Measurements from ENCODE around the gene ZNF334.

The ZNF334 gene

DNA sequence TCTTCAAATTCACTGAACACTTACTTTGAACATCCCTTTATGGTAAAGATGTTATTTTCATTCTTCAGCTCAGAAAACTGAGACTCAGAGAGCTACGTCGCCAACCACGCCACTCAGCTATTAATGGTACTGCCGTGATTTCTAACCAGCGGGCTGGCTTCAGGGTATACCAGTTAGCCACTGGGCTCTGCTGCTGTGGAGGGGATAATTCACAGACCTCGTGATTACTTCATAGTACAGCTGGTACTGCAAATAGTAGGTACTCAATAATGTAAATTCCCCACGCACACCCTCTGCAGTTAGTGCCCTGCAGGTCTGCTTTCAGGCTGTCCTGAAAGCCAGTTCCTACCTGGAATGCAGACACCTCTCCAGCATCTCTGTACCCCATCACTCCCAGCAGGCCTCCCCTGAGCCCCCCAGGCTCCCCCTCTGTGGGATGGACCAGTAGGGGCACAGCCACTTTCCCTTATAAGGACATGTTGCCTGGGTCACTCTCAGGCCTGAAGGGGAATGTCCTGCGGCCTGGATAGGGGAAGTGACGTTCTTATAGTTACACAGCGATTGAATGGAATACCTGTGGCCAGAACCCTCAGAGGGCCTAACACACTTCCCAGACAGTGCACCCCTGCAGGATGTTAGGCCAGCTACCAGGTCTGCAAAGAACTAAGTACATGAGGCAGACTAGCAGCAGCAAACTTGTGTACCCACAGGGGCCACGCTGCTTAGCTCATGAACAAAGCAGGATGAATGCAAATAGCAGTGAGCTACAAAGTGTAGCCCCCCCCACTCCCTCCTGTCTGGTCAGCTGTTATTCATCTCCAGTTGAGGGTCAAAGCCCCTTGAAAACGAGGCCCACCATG, 38.4 kb upstream of the ZNF334 start:
- no peaks in the 10 kb centered on the region for H3K27me3 ChIP-seq (ENCODE audit: insufficient read depth, low read length)
- H3K4me1 ChIP-seq (ENCODE audit: insufficient read depth, low read length) = peaks cover 29% of the 10 kb centered on the region
- H3K36me3 ChIP-seq (ENCODE audit: insufficient read depth, low read length) = no peaks in the 10 kb centered on the region
- H3K4me3 ChIP-seq (ENCODE audit: low read length) = no peak overlapping the region
- no peaks in the 10 kb centered on the region for H3K9me3 ChIP-seq (ENCODE audit: low read length)
- no peak overlapping the region for H2AFZ ChIP-seq (ENCODE audit: low read depth, low read length)

- no peaks in the 10 kb centered on the region for H3K36me3 ChIP-seq (ENCODE audit: insufficient read depth, low read length)
- H3K9me3 ChIP-seq (ENCODE audit: low read length) = no peaks in the 10 kb centered on the region
- no peak within 1 kb of the TSS for H3K4me3 ChIP-seq (ENCODE audit: low read length)
- H3K27me3 ChIP-seq (ENCODE audit: insufficient read depth, low read length) = no peaks in the 10 kb centered on the region
- peaks cover 29% of the 10 kb centered on the region for H3K4me1 ChIP-seq (ENCODE audit: insufficient read depth, low read length)
- H2AFZ ChIP-seq (ENCODE audit: low read depth, low read length) = no peak within 1 kb of the TSS
These were observed 37.1 kb upstream of the ZNF334 start, which contains the start of gene OCSTAMP for GRCh38 chr20:46550461-46550860. TSS of gene OCSTAMP (minus strand) at chr20:46550654. CDS start at chr20:46550560, 94 bp downstream.

DNA sequence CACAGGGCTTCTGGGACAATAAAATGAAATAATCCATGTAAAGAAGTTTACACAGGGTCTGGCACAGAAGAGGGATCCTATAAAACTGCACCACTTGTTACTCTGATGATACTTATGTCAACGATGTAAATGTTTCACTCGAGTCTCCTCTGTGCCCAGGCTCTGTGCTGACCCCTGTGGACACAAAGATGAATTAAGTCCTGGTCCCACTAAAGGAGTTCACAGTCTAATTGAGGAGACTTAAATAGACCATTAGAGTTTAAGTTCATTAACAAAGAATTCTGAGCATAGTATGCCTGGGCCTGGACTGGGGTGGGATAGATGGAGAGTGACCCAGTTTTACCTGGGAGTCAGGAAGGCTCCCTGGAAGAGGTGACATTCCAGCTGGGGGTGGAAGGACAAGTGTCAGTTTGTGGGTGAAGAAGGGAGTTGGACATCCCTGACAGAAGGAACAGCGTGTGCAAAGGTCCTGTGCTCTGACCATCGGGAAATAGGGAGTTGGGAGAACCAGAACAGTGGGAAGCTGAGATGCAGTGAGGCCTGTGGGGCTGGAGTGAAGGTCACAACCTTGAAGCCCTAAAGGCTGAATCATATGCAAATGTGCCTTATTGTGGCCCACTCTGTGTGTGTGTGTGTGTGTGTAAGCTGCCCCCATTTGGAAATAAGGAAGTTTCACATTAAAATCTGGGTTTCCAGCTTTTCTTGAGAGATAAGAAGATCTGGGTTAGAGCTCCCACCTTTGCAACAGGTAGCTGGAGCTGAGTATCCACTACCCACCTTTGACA, 36.0 kb upstream of the ZNF334 start:
- no peak overlapping the region for H3K4me3 ChIP-seq (ENCODE audit: low read length)
- H3K4me1 ChIP-seq (ENCODE audit: insufficient read depth, low read length) = peaks cover 21% of the 10 kb centered on the region
- H3K36me3 ChIP-seq (ENCODE audit: insufficient read depth, low read length) = no peaks in the 10 kb centered on the region
- no peak overlapping the region for H2AFZ ChIP-seq (ENCODE audit: low read depth, low read length)
- no peaks in the 10 kb centered on the region for H3K27me3 ChIP-seq (ENCODE audit: insufficient read depth, low read length)
- no peaks in the 10 kb centered on the region for H3K9me3 ChIP-seq (ENCODE audit: low read length)

DNA sequence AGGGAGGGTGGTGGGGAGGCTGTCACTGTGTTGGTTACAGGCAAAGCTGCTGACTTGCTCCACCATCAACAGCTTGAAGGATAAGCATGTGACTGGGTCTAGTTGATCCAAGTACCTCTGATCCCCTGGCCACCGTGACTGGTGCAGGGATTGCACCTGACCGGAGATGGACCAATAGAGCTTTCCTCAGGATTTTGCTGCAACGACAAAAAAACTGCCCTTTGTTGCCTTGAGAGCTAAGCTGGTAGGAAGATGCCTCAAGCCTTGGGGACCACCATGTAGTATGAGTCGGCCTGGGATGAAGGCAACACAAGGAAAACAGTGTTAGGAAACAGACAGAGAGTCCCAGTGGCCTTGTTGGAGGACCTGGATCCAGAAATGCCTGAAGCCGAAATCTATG, 35.3 kb upstream of the ZNF334 start:
- no peak overlapping the region for H2AFZ ChIP-seq (ENCODE audit: low read depth, low read length)
- H3K27me3 ChIP-seq (ENCODE audit: insufficient read depth, low read length) = no peaks in the 10 kb centered on the region
- H3K4me1 ChIP-seq (ENCODE audit: insufficient read depth, low read length) = peaks cover 17% of the 10 kb centered on the region
- H3K9me3 ChIP-seq (ENCODE audit: low read length) = no peaks in the 10 kb centered on the region
- no peaks in the 10 kb centered on the region for H3K36me3 ChIP-seq (ENCODE audit: insufficient read depth, low read length)
- H3K4me3 ChIP-seq (ENCODE audit: low read length) = no peak overlapping the region

- Histone ChIP-seq H3K36me3 (ENCODE audit: insufficient read depth, low read length) (no peaks in the 10 kb centered on the region), H3K27me3 (ENCODE audit: insufficient read depth, low read length) (no peaks in the 10 kb centered on the region), H2AFZ (ENCODE audit: low read depth, low read length) (no peak overlapping the region), H3K9me3 (ENCODE audit: low read length) (no peaks in the 10 kb centered on the region), H3K4me1 (ENCODE audit: insufficient read depth, low read length) (peaks cover 15% of the 10 kb centered on the region), H3K4me3 (ENCODE audit: low read length) (no peak overlapping the region)
These were observed 34.6 kb upstream of the ZNF334 start for GRCh38 chr20:46547995-46548394.

DNA sequence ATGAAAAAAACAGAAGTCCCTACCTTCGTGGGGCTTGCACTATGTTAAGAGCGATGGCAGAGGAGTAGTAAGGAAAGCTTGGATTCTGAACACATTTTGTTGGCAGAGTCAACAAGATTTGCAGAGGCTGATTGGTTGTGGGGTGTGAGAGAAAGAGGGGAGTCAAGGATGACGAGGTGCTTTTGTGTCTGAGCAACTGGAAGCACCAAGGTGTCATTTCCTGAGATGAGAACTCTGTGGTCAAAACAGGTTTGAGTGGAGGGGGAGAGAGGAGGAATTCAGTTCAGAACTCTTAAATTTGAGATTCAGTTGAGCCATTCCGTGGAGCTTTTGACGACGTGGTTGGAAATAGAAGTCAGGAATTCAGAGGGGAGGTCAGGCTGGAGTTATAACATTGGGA, 33.6 kb upstream of the ZNF334 start:
- Histone ChIP-seq H3K36me3 (ENCODE audit: insufficient read depth, low read length) (no peaks in the 10 kb centered on the region), H3K4me3 (ENCODE audit: low read length) (no peak overlapping the region), H3K27me3 (ENCODE audit: insufficient read depth, low read length) (no peaks in the 10 kb centered on the region), H2AFZ (ENCODE audit: low read depth, low read length) (no peak overlapping the region), H3K4me1 (ENCODE audit: insufficient read depth, low read length) (peaks cover 6% of the 10 kb centered on the region), H3K9me3 (ENCODE audit: low read length) (no peaks in the 10 kb centered on the region)

DNA sequence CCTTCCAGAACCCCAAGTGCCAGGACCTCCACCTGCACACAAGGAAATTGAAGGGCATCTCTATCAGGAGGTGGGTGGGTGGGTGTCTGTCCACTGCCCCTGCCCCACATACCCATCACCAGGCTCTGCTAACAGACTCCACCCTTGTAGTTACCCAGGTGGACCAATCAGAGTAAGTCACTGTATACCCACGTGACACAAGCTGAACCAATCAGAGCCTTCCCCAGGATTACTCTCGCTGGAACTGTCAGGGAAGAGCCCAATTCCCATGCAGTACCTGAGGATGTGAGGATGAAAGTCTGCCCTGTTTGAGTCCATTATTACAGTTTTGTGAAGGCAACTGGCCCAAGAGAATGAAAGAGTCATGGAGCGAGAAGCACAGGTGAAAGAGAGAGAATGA, 32.9 kb upstream of the ZNF334 start:
- no peaks in the 10 kb centered on the region for H3K27me3 ChIP-seq (ENCODE audit: insufficient read depth, low read length)
- no peak overlapping the region for H3K4me3 ChIP-seq (ENCODE audit: low read length)
- no peaks in the 10 kb centered on the region for H3K36me3 ChIP-seq (ENCODE audit: insufficient read depth, low read length)
- H3K4me1 ChIP-seq (ENCODE audit: insufficient read depth, low read length) = no peaks in the 10 kb centered on the region
- H3K9me3 ChIP-seq (ENCODE audit: low read length) = no peaks in the 10 kb centered on the region
- no peak overlapping the region for H2AFZ ChIP-seq (ENCODE audit: low read depth, low read length)

DNA sequence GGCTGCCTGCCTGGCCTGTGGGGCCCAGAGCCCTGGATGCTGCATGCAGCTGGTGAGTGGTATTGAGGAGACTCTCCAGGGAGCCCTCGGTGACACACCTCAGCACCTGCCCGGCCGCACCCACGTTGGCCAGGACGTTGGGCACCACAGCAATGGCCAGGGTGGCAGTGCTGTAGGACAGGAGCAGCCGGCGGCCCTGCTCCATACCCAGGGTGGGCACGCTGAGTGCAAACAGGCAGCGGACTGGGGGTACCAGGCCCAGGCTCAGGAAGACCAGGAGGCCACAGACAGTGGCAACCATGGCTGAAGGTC, 32.4 kb upstream of the ZNF334 start:
- no peaks in the 10 kb centered on the region for H3K36me3 ChIP-seq (ENCODE audit: insufficient read depth, low read length)
- H3K9me3 ChIP-seq (ENCODE audit: low read length) = no peaks in the 10 kb centered on the region
- H2AFZ ChIP-seq (ENCODE audit: low read depth, low read length) = no peak overlapping the region
- no peaks in the 10 kb centered on the region for H3K4me1 ChIP-seq (ENCODE audit: insufficient read depth, low read length)
- no peaks in the 10 kb centered on the region for H3K27me3 ChIP-seq (ENCODE audit: insufficient read depth, low read length)
- H3K4me3 ChIP-seq (ENCODE audit: low read length) = no peak overlapping the region

DNA sequence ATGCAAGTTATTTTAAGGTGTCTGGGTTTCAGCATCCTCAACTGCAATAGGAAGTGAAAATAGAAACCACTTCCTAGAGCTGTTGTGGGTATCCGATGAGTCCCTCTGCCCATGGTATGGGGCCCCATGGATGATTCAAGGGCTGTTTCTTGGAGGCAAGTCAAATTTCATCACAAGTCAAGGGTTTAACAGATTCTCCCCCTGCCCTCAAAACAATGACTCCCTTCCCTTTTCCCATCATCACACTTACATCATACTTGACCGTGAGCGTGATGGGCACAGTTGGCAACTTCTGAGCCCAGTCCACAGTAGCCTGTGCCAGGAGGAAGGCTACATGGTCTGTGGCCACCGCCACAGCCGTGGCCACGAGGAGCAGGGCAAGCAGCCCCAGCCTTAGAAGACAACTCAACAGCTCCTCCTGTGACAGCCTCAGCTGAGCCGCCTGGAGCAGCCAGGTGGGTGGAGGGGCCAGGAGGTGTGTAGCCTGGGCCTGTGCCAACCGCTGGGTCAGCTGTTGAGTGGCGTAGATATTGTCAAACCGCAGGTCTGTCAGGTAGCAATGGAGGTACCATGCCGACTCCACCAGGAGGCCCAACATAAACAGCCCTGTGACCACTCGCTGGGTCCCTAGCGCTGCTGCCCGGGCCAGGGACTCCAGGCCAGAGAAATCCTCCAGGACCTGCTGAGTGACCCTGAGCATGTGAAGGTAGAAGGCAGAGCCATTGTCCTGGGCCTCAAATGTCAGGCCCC, 31.9 kb upstream of the ZNF334 start:
- Histone ChIP-seq H3K9me3 (ENCODE audit: low read length) (no peaks in the 10 kb centered on the region), H3K36me3 (ENCODE audit: insufficient read depth, low read length) (no peaks in the 10 kb centered on the region), H2AFZ (ENCODE audit: low read depth, low read length) (no peak overlapping the region), H3K27me3 (ENCODE audit: insufficient read depth, low read length) (no peaks in the 10 kb centered on the region), H3K4me1 (ENCODE audit: insufficient read depth, low read length) (no peaks in the 10 kb centered on the region), H3K4me3 (ENCODE audit: low read length) (no peak overlapping the region)

DNA sequence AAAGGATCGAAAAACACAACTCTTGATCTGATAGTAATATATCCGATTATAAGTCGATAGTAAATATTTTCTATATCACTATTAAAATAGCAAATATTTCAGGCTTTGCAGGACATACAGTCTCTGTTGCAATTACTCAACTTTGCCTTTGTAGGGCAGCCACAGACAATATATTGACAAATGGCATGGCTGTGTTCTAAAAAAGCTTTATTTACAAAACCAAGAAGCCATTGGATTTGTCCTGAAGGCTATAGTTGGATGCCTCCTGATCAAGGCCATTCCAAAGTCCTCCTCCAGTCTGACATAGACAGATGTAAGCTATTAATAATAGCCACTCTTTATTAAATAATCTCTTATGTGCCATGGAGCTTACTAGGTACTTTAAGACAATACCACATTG, 31.2 kb upstream of the ZNF334 start:
- Histone ChIP-seq H3K36me3 (ENCODE audit: insufficient read depth, low read length) (no peaks in the 10 kb centered on the region), H3K4me1 (ENCODE audit: insufficient read depth, low read length) (no peaks in the 10 kb centered on the region), H2AFZ (ENCODE audit: low read depth, low read length) (no peak overlapping the region), H3K27me3 (ENCODE audit: insufficient read depth, low read length) (no peaks in the 10 kb centered on the region), H3K9me3 (ENCODE audit: low read length) (no peaks in the 10 kb centered on the region), H3K4me3 (ENCODE audit: low read length) (no peak overlapping the region)

DNA sequence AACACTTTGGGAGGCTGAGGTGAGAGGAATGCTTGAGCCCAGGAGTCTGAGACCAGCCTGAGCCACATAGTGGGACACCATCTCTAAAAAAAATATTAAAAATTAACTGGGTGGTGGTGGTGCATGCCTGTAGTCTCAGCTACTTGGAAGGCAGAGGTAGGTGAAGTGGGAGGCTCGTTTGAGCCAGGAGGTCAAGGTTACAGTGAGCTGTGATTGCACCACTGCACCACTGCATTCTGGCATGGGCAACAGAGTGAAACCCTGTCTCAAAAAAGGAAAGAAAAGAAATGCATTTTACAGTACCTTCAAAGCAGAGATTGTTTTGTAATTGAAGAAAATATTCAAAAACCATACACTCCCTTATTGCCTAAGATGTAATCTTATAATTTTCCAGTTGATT, 30.6 kb upstream of the ZNF334 start:
- H3K36me3 ChIP-seq (ENCODE audit: insufficient read depth, low read length) = no peaks in the 10 kb centered on the region
- H2AFZ ChIP-seq (ENCODE audit: low read depth, low read length) = no peak overlapping the region
- no peak overlapping the region for H3K4me3 ChIP-seq (ENCODE audit: low read length)
- H3K4me1 ChIP-seq (ENCODE audit: insufficient read depth, low read length) = no peaks in the 10 kb centered on the region
- H3K27me3 ChIP-seq (ENCODE audit: insufficient read depth, low read length) = no peaks in the 10 kb centered on the region
- no peaks in the 10 kb centered on the region for H3K9me3 ChIP-seq (ENCODE audit: low read length)

- H3K27me3 ChIP-seq (ENCODE audit: insufficient read depth, low read length) = no peaks in the 10 kb centered on the region
- no peaks in the 10 kb centered on the region for H3K4me1 ChIP-seq (ENCODE audit: insufficient read depth, low read length)
- no peak overlapping the region for H2AFZ ChIP-seq (ENCODE audit: low read depth, low read length)
- no peaks in the 10 kb centered on the region for H3K9me3 ChIP-seq (ENCODE audit: low read length)
- H3K36me3 ChIP-seq (ENCODE audit: insufficient read depth, low read length) = no peaks in the 10 kb centered on the region
- no peak overlapping the region for H3K4me3 ChIP-seq (ENCODE audit: low read length)
These were observed 29.7 kb upstream of the ZNF334 start for GRCh38 chr20:46543033-46543432.
